NCI-H524 (cell line): ENCODE measurements around the gene SOX6.

ENCODE experiments used
- DNase-seq, 2 experiments: peaks; one replicate each; lab custom pipeline; 2025; lab: John Stamatoyannopoulos, UW

SOX6 gene

DNA sequence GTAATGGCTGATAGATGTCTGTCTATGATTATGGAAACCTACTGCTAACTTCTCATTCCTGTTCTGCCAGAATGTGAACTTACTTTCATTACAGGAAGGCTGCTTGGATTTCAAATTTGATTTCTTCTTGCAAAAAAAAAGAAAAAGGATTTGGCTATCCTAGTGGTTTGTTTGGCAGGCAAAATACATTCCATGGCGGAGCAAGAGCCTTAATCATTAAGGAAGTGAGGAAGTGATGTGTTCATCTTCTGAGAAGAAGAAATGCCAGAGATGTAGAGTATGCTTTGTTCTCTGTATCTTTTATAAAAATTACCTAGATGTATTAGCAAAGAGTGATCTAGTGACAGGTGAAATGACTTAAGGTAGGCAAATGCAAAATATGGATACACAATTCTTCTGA, 356.3 kb downstream of the SOX6 start:
- DNase-seq, result no peak

DNA sequence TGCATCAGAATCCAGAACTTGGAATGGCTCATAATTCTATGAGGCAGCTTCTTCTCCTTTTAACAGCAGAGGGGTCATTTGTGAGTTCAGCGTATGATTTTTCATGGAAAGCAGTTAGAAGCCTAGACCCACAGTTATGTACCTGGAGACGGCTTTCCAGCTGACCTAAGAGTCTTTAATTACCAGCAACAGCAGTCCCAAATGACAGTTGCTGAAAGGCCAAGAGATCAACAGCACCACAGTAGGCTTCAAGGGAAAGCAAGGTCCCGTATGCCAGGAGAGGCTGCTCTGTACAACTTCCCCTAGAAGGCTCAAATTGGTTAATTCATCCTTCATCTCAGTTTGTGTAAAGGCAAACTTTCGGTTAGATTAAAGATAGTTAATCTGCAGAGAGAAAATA, 363.0 kb downstream of the SOX6 start:
- DNase-seq, result no peak

DNA sequence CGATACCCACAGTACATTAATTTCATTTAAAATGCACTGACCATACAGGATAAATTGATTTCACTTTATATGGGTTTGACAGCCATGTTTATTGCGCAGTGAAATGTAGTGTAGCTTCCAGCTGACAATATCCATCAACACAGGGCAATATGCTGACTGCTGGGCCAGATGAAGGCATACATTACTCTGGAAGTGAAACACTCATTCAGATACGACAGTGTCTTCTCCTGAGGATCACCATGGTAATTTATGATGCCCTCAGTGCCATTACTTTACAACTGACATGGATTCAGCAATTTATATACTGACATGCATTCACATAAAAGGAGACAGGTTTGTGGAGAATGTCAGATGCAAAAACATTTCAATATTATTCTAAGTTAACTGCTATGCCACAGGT, 365.1 kb downstream of the SOX6 start:
- DNase-seq, result no peak

DNA sequence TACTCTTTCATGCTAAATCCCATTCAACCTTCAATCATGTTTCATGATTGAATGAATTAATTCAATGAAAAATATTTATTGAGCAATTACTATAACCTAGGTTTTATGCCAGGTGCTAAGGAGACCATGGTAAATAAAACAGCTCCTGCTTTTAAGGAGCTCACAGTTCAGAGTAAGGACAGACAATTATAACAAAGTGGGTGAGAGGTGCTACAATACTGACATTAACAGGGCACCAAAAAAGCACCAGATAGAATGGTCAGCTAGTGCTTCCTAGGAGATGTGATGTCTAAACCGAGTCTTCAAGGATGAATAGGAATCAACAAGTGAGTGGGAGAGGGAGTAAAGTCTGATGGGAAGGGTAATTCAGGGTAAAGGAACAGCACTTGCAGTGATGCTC, 366.7 kb downstream of the SOX6 start:
- DNase-seq, result no peak

DNA sequence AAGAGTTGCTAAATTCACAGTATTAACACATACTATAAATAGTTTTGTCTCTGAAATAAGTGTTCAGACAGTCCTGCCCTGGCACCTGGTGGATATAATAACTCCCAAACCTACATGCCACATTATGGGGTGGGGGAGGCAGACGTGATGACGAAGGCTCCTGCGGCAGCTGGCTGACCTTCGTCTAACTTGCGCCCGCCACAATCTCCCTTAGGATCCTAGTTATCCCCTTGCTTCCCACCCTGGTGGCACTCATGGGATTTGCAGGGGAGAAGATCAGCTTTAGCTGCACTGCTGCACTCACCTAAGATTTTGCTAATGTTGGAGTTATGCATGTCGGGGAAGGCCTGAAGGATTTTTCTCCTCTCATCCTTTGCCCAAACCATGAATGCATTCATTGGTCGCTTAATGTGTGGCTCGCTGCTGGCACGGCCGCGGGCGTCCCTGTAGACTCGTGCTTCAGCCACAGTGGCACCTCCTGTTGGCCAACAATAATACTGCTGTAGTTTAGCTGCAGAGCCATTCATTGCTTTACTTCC, 367.6 kb downstream of the SOX6 start:
- no peak for DNase-seq

DNA sequence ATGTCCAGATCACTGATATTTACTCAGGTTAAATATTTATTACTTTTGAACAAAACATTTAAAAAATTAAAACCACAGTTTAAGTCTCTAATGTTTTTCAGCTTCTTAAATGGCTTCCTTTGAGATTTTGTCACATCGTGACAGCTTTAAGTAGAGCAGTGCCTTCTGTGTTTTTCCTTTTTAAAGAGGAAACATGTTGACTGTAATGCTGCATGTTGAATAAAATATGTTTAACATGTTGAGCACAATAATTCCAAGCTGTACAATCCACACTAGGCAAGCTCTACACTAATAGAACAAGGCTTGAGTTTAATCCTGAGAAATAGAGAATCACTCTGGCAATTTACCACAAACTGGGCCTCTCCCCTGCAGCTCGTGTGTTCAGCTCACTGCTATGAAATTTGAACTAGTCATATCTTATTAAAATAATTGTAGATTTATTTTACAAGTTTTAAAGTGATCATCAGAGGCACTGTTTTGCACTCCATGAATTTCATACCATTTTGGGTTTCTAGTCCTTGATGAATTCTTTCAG, 368.3 kb downstream of the SOX6 start:
- DNase-seq, result no peak

DNA sequence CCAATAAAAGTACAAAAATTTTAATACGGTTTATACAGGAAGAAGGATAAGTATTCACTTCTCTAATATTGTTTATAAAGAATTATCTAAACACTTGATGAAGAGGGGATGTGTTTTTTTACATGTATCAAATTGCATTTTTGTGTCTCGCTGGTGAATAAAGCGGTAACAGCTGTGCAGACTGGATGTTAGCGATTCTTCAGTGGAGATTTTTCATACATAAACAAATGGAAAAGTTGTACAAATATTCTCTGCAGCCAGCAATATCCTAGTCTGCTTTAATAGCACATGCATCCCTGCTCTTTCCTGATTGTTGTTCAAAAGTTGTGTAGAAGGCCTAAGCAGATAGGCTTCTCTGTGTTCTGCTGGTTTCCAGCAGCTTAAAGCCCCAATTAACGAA, 369.3 kb downstream of the SOX6 start:
- no peak for DNase-seq

DNA sequence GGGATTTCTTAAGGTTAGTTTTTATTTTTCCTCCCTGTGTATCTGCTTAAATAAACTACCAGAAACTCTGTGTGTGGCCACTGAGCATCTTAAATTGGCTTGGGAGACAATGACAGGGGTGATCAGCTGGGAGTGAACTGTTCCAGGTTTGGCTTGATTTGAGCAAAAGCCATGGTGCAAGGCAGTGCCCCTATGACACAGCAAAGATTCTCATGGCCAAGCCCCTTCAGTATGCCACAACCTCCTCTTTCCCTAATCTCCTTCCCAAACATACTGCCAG, 370.5 kb downstream of the SOX6 start:
- DNase-seq, result no peak

DNA sequence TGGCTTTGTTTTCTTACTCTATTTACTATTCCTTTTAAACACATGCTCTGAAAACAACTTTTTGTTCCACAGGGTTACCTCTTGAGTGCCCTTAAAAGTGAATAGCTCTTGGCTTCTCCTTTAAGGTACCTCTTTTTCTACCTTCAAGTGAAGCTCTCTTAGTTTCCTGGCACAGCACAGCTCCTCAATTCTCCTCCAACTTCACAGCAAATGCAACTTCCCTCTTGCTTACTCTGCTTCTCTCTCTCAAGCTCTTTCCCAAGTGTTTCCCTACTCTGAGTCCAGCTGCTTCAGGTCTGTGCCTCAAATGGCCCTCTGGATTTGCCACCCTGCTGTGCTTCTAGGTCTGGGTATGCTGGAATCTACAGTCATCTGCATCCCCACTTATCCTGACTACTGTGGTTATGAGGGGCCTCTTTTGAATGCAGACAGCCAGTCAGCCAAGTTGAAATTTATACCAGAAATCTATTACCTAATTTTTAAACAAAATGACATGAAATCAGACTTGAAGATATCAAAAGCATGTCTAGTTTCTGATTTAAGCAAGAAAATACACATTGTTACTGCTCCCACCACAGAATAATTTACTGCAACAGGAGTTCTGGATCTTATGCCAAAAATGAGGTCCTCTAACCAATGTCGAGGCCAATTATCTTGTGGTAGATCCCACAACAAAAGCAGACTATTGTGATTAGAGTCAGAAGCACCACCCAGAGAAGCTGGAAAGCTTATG, 371.1 kb downstream of the SOX6 start:
- no peak for DNase-seq

DNA sequence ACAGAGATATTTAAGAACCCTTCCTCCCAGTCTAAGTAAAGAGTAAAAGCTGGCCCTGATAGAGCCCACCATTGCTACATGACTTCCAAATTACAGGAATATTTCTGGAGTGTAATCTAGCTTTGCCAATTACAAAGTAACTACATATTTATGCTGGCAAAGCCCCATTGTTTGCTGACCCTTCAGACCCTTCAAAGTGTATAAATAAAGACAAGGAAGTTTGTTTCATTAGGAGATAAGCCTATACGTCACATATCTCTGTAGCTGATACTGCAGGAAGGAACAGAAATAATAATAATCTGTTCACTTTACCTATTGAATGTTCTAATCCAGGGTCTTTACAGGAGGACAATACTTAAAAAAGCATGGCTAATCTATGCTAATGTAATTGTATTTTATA, 375.1 kb downstream of the SOX6 start:
- DNase-seq, result no peak

DNA sequence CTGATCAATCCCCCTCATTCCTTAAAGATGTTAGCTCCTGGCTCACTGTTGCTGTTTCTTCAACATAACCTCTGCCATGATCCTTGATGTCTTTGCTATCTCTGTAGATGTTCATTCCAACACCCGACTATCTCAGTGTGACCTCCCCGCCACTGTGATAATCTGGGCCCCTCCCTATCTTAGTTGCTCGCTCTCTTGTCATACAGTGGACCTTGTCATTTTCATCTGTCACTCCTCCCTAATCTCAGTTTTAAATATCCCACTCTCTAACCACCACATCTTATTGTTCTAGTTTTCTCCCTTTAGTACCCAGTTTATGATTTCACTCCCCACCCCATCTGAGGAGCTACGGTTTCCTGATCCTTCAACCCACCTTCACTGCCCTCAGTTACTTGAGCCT, 379.2 kb downstream of the SOX6 start:
- DNase-seq, result no peak

DNA sequence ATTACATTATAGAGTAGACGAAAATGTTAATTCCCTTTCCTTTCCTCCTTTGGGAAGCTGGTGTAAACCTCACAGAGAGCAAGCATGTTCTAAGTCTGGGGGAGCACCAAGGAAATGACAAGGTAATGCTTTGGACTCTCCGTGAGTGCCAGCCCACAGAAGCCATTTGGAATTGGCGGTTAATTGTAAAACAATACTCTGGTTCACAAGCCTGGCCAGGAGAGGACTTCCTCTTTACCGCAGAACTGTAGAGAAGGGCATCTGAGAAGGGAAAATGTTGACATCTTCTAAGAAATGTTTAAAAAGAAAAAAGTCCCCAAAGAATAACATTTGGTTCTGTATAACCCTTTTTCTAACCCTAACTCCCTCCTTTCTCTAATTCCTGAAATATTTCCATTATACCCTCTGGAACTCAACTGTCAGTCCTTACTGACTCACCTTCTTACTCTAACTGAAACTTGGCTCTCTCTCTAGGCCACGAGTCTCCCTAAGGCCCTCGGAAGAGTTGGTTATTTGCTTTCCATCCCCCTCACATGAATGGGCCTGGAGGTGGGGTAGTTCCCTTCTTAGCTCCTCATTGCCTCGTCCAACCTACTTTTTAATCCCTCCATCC, 379.8 kb downstream of the SOX6 start:
- DNase-seq, result no peak

DNA sequence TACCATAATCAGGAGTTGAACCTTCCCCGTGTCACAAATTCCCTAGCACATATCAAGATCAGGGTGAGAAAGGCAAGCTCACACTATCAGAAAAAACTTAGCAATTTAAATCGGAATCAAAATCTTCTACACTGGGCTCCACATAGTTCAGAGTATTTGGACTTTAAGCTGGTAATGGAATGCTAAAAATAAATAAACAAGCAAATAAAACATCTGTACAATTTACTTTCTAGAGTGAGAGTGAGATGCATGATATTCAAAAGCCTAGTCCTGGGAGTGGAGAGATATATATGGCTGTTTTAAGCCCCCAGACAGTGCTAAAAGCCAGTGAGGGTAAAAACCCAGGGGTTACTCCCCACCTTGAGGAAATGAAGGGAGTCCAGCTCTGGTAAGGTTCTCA, 380.6 kb downstream of the SOX6 start:
- DNase-seq, result no peak

DNA sequence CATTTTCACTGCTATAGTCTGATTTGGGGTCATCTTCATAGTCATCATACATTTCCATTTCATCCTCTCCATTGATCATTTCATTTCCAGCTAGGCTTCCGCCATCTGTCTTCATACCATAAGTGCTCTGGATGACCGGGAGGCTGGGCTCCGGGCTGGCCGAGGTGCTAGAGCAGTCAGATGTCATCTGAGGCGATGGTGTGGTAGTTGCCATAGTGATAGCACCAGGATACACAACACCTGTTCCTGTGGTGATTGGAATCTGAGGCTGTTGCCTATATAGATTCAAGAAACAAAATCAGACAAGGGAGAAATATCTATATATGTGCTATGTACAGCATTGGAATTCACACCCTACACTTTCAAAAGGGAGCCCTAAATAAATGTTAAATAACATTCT, 383.5 kb downstream of the SOX6 start:
- DNase-seq, result peak; percentile 40 to 80

DNA sequence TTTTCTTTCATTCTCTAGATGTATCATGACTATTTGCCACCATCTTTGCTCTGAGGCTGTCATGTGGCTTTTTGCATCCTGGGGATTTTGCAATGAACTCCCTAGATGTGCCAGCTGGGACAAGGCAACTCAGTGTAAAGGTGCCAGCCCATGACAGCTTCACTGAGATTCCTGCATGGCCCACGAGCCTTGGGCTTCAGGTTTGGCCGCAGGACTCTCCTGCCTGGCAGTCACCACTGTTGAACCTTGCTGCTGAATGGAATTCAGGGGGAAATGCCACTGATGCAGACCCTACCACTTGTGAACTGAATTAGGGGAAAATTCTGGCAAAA, 385.2 kb downstream of the SOX6 start:
- no peak for DNase-seq

DNA sequence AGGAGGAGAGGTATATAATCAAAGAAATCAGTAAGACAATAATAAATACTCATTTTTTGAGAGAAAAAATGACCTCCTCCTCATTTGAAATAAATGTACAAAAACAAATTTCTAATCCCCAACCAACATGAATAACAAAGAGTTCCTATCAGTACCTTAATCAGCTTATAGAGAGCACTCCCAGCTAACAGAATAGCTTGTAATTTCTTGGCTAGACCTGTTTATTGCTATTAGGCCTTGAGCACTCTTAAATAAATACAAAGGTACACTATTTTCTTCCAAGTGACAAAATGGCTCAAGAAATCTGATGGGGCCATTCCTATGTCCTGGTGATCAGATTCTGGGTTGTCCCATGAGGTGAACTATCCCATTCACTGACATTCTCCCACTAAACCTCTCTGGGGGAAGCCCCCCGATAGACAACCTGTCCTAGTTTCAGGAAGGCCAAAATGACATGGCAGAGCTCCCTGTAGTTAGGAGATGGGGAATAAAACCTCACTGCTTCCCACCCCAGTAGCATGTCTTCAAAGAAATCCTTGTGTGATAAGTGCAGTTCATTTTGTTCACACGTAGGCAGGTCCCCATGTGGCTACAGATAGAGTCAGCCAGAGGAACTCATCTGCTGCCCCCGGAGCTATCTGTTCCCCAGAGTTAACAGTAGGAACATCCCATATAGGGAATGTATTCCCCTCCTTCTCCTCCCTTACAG, 385.7 kb downstream of the SOX6 start:
- DNase-seq, result no peak

DNA sequence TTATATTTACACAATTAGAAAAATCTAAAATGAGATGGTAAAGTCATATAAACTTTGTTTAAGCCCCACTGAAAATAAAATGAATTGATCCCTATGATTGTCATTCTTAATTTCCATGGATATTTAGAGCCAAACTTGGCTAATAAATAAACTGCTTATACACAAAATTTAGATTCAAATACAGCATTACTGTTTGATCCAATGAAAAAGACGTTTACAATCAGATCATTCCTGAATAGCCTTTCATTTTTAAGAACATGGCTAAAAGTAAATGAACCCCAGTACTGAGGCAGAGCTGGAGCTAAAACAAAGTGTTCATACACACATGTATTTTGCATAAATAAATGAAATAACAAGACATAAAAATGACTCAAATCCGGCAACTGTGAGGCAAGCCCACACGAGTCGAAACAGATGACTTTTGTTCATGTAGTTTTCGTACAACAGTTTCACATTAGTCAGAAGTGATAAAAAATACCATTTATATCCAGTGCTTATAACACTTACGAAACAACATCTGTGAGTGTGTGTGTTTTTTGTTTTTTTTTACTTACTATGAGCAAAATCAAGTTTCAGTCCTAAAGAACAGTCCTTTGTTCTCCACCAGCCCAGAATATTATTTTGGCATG, 386.5 kb downstream of the SOX6 start:
- no peak for DNase-seq

DNA sequence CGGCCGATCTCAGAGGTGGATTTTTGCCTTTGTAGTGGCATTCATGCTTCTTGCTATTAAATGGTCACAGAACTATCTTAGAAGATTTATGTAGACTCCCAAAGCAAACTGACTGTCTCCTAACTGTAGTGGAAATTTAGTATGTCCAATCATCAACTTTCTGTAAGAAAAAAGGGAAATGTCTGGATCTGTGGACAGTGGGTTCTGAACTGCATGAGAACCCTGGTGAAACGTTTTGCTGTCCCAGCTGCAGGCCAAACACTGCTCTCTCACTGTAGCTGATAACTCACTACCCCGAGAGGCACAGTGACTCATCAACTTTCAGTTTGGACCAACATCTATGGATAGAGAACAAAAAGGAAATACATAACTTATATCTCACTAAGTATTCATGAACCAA, 387.1 kb downstream of the SOX6 start:
- no peak for DNase-seq

DNA sequence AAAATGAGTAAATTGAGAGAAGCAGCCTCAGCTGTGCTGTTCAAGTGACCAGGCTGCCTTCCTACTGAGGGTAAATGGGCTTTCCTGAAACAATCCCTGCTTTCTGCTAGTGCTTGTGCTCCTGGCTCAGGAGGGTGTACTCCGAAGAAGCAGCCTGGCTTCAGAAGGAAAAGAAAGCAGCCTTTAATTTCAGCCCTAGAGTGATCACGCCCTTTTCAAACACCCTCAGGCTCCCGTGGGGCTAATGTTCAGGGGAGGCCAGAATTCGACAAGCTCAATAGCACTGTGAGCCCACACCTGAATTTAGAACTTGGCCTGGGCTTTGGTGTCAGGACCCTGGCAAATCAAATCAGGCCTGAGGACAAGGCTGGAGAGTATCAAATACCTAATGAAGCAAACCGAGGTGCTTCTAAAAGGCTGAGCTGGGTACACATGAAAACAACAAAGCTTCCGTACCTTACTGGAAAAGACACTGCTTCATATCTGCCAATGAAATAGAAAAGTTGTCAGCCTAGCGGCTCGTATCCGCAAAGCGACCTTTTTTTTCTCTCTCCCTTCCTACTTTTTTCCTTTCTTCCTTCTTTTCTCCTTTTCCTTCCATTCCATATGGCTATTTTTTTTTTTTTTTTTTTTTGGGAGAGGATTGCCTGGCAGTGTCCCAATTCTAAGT, 387.8 kb downstream of the SOX6 start:
- no peak for DNase-seq

DNA sequence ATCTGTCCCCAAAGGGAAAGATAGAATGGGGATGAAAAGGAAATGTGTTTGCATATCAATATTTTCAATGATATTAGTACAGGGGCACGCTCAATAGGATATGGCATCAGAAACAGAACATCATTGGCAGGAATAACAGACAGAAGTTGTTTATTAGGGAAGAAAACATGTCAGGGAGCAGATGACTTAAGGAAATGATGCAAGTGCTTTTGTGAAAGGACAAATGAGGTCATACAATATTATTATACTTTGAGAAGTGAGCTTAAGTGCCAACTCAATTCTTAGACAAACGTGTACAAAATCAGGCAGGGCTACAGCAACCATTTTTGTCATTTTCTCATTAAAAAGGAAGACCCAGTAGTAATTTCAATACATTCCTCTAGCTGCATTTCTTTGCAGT, 388.4 kb downstream of the SOX6 start:
- DNase-seq, result no peak

DNA sequence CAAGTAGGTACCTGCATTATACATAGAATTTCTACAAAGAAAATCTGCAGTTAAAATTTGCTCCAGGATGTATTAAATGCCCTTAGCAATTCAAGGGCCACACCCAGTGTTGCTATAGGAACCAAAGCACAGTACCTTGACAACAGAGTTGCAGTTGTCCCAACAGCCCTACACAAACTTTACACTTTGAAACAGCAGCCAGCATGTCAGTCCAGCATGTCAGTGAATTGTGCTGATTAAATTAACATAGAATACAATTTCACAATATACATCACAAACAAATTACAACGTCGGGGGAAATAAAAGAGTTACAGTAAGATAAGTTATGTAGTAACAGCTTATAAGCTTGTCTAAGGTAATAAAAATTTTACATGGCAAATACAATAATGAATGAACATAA, 389.2 kb downstream of the SOX6 start:
- DNase-seq, result no peak

DNA sequence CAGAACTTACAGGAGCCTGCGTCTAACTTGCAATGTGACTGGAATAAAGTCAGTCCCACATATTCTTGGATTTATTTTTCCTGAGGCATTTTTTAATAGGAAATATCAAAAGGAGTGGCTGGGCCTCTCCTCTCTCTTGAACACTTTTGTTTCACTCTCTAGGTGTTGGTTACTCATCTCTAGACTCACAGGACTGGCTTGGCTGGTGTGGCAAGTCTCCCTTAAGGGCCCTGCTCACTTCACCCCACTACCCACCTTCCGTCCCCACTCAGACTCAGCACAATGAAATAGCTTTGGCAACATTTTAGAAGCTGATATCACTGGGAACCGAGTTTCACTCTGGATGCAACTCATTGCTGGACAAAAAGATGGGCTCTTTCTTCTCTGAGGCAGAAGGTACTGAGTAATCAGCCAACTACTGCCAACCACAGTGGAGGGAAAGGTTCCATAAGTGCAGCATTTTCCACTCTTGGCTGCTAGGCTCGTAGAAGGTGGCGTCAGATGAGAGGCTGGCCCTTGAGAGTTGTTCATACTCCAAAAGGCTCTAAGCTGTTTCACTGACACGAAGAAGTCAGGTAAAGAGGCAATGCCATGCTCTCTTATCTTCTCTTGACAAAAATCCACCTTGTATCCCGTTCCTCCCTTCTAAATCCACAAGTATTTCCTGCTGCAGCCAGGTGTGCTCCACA, 390.6 kb downstream of the SOX6 start:
- DNase-seq, result no peak
